GM19023 (cell line): ENCODE results near the gene ATP6V0E2.
A peak's percentile ranks its signal among the peaks of the same experiment; 100 is the strongest.

Experiments
- ATAC-seq: cut with Tn5 transposase; IDR thresholded peaks from one replicate; pipeline ENCODE4 v1.9.1; 2021; ENCODE audit warnings: mild to moderate bottlenecking, moderate library complexity; ENCODE audit not compliant: unreplicated experiment

Gene ATP6V0E2

DNA sequence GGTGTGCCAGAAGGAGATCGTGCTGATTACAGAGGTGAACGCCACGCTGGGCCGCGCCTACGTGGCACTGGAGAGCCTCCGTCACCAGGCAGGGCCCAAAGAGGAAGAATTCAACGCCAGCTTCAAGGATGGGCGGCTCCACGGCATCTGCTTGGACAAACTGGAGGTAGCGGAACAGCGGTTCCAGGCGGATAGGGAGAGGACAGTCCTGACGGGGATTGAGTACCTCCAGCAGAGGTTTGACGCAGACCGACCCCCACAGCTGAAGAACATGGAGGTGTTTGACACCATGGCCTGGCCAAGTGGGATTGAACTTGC lies 12.1 kb upstream of the ATP6V0E2 start:
- no peak for ATAC-seq

DNA sequence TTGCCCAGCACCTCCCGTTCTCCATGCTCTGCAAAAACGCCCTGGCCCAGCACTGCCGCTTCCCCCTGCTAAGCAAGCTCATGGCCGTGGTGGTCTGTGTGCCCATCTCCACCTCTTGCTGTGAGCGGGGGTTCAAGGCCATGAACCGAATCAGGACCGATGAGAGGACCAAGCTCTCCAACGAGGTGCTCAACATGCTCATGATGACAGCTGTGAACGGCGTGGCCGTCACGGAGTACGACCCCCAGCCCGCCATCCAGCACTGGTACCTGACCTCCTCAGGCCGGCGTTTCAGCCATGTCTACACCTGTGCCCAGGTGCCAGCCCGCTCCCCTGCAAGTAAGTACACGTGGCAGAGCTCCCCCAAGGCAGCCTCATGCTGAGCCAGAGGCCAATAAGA lies 11.6 kb upstream of the ATP6V0E2 start:
- ATAC-seq: no peak

DNA sequence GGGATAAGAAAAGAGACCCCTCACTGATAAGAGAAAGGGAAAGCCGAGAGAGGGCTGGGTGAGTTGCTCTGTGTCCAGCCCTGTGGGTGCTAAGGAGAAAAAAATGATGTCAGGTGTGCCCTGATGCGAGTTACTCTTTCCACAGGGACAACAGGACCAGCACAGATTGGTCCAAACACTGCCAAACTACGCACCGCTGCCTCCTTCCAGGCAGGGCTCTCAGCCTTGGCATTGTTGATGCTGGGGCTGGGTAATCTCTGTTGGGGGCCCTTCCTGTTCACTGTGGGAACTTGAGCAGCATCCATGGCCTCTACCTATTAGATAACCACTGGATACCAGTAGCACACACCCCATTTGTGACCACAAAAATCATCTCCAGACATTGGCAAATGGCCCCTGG lies 10.3 kb upstream of the ATP6V0E2 start:
- ATAC-seq: no peak

DNA sequence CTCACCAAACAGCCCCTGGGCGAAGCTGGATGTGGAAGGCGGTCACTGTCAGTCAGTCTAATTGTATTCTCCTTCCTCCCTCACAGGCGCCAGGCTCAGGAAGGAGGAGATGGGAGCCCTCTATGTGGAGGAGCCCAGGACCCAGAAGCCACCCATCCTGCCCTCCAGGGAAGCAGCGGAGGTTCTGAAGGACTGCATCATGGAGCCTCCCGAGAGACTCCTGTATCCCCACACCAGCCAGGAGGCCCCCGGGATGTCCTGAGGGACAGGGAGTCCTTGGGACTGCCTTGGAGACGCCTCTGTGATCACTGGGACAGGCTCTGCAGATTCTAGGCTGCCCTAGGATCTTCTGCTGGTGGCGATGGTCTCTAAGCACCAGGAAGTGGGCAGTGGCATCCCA lies 9.7 kb upstream of the ATP6V0E2 start:
- no peak for ATAC-seq

DNA sequence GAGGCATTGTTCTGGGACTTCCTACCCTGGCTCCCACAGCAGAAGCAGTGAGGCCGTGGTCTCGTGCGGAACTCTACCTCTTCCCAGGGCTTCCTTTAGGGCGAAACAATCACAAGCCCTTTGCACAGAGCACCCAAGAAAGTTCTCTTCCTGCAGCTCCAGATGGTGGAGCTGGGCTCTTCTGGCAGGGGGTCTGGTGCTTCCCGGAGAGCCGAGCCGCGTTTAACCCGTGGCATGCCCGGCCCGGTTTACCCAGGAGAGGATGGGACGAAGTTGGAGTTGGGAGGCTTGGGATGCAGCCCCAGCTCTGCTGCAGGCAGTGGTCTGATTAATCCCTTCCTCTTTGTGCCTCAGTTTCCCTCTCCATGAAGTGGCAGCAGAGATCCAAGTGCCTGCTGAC lies 9.0 kb upstream of the ATP6V0E2 start:
- ATAC-seq: no peak

DNA sequence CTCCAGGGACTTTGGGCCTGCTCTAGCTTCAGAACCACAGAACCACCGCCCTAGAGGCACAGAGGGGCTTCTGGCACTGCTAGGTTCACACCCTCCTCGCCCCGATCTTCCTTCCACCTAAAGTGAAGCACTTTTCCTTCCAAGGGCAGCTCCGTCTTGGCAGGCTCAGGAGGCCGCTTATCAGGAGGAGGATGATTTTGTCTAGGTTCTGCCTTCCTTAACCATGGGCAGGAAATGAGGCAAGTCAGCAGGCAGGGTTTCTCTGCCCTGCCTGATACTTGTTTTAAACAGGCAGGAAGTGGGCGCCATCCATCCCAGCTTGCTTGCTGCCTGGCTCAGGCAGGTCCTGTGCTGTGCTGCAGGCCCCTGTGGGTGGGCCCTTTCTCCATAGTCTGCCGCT lies 8.3 kb upstream of the ATP6V0E2 start:
- ATAC-seq: no peak

DNA sequence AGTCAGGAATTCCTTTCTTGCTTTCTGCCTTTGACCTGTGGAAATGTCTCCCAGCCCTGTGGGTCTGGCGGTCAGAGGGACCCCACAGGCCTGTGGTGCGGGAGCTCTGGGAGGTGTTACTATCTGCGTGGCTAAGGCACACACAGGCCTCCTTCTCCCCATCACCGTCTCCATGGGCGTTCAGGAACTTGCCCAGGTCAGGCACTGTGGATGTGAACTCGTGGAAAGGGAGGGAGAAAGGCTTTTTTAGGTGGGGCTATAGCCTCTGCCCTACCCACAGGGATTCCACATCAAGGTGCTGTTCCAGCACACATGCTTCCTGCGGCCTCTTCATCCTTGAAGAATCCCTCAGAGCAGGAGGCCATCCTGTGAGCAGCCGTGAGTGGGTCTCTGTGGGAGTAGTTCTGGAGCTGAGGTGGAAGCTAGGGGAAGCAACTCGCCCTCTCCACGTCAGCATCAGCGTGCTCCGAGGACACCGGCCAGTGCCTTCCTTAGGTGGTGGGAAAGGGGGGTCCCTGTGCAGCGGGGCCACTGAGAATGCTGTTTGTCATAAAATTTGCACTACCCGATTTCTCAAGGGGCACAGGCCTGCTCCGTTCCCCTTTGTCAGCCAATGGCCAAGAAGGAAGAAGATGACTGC lies 7.5 kb upstream of the ATP6V0E2 start:
- ATAC-seq: no peak

DNA sequence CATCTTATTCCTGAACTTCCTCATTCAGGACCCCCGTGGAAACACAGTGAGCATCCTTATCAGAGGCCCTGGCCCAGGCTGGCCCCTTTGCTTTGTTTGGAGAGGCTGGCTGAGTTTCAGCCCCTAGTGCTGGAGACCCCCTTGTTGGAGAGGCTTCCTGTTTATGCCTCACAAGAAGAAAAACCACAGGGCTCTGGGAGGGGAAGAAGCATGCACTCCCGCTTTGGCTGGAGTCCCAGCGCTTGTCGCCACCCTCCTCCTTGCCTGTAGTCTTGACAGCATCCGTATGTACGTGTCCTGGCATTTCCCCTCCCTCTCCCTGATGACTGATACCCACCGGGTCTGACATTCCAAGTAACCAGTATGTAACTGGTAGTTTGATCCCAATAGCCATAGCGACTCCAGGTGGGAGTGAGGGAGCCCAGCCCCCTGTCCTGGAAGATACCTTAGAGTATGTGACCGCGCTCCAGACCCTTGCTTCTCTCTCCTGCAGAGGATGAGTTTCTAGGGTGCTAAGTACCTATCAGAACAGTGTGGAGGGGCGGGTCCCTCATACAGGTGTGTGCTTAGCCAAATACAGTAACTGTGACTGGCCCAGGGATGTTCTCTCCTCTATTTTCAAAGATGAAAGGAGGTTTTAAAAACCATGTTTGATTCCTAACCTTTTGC lies 6.9 kb upstream of the ATP6V0E2 start:
- no peak for ATAC-seq

DNA sequence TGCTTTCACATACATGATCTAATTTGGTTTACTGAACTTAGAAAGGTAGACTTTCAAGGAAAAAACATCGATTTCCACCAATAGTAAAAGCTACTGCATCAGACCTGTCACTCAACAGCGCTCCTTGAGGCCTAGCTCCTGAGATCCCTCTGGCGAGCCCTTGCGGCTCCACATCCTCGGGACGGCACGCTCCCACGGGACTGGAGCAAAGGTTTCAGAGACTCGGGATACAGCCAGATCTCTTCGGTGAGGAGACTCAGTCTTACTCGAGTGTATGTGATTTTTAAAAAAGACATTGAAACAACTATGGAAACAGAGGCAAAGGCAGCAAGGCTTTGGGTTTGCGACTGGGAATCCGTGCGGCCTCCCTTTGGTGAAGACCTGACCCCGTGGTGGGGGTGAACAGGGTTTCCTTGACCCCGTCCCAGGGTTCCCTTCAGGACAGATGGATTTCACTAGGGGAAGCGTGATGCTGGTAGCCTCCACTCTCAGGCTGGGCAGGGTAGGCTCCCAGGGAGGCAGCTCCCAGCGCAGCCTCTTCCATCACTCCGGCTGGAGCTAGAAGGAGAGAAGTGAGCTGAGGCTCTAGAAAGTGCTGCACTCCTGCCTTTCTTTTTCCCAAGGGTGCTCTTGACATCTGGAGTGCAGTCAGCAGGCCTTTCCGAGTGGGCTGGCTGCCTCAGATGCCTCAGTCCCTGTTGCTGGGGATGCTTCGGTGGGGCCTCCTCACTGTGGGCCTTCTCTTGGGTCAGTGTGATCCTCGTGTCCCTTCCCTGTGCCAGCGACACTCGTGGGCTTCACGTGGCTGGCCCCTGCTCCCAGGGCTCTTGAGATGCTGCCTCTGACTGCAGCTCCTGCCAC lies 5.8 kb upstream of the ATP6V0E2 start:
- ATAC-seq: no peak

DNA sequence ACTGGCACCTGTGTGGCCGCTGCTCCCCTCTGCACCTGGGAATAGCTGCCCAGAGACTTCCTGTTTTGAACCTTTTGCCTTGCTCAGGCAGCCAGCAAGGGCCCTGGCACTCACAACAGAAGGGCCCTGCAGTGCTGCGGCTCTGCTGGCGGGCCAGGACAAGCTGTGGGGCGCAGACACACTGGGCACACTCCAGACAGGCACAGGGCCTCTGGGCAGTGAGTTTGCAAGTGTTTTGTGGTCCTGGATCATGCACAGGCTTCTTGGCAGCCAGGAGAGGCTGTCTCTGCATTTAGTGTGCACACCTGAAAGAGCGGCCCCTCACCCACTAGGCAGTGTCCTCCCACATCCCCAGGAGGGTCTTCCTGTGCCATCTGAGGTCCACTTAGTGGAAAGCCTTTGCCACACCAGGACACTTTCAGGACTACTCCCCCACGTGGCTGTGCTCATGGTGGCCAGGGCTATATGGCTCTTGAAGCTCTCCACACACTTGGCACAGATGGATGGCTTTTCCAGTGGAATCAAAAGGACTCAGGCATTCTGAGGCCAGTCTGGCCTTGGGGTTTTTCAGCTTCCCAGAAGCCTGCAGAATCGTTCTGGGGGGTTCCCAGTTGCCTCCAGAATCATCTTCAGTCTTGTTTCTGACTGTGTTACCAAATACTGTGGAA lies 5.0 kb upstream of the ATP6V0E2 start:
- no peak for ATAC-seq

DNA sequence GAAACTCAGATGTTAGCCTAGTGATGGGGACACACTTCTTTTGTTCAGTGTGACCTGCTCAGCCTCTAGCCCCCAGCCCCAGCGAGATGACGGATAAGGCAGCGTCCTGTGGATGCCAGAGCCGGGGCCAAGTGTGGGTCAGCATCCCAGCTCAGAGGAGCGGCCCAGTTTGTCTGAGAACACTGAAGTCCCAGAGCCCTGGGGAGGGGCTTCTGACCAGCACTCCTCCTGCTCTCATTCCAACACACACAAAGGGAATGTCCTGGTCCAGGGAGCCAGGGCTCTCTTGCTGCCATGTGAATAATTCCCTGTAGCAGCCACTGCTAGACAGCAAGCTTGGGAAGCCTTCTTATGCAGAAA lies 4.5 kb upstream of the ATP6V0E2 start:
- no peak for ATAC-seq

DNA sequence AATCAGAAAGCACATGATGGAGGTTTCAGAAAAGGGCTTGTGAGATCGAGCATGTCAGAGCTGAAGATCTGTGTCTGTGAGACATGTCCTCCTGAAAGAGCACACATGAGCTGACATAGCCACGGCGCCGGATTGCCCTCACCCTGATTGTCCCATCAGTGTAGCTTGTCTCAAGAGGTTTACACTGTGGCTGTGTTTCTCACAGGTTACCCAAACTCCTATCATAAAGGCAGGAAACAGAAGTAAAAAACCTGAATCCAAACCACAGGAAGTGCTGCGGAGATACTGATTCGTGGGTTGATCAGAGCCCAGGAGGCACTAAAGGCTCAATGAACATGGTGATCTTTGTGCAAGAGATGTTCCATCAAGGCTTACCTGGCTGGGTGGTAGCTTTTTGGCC lies 3.9 kb upstream of the ATP6V0E2 start:
- ATAC-seq: no peak

DNA sequence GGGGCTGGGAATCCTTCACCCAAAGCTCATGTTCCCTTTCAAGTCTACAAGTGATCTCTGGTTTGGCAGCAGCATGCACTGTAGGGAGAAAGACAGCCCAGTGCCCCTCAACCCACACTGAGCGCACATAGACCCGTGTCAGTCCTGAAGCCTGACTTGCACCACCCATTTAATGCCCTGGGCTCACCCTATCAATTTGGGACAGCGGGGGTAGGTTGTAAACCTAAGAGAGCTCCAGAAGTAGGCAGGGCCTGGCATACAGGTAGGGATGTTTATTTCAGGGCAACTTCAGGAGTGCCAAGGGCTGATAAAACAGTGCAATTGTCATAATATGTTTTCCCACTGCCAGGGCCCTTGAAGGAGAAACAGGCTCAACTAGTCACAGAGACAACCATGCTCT lies 3.5 kb upstream of the ATP6V0E2 start:
- ATAC-seq: no peak

DNA sequence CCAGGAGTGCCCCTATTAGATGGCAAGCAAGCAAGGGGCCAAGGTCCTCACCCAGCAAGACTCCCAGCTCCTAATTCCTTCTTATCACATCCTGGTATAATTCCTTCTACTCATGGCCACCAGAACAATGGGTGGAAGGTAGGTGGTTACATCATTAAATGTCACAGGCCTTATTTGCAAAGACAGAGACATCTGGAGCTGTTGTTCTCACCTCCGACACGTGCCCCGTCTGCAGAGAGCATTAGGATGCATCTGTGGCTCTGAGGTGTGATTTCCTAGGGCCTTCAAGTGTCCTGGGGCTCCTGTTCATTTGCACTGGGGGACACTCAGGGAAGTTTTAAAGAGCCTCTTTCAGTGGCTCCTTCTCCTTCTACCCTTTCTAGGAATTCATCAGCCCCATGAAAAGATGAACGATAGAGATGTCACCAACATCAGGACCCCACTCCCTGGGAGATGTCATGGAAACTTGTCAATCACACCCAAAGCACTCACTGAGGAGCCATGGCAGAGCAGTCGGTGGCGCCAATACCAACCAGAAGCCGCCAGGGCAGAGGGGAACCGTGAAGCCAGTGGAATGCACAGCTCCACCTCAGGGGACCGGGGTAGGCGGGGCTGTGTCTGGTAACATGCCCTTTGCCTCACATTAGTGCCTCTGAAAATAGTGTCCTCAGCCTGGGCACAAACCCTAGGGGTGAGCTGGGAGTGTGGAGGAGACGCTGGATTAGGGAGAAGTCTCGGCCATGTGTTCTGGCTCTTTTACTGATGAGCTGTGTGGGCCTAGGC lies 2.9 kb upstream of the ATP6V0E2 start:
- ATAC-seq: no peak

DNA sequence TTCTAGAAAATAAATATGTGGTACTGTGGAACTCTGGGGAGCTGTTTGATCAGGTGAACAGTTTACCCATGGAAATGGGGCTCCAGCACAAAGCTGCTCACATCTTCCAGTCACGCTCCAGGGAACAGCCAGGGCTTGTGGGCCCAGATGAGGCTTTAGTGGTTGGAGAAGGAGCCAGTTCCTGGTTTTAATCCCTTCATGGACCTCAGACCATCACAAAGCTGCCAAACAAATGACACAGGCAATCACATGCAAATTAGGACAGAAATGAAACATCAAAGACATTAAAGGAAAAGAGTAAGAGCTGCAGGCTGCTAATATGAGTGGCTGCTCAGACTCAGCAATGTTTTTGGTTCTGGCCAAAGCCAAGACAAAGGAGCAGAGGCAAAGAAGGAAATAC lies 2.2 kb upstream of the ATP6V0E2 start:
- no peak for ATAC-seq

DNA sequence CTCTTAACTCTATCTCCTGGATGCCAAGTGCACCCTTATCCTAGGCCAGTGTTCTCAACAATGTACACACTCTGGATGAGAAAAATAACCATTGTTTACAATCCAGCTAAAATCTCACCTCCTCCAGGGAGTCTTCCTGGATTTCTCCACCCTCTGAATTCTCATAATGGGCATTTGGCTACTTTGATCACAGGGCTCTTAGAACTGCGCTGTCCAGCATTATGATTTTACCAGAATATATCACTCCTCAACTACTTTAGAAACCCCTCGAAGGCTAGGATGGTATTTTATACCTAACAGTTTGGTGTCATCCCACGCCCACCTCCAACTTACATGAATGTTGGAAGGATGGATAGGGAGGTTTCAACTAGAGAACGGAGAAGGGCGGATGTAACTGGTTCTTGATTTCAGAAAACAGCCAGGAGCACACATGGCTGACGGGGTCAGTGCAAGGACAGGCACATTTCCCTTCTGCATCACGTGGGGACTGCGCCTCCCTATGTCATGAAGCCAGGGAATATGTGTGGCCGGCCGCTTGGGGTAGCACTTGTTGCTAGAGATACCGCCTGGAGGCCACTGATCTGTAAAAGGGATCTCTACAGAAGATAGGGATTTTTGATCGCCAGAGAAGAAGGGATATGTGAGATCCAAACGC lies 1.2 kb upstream of the ATP6V0E2 start:
- ATAC-seq: no peak

DNA sequence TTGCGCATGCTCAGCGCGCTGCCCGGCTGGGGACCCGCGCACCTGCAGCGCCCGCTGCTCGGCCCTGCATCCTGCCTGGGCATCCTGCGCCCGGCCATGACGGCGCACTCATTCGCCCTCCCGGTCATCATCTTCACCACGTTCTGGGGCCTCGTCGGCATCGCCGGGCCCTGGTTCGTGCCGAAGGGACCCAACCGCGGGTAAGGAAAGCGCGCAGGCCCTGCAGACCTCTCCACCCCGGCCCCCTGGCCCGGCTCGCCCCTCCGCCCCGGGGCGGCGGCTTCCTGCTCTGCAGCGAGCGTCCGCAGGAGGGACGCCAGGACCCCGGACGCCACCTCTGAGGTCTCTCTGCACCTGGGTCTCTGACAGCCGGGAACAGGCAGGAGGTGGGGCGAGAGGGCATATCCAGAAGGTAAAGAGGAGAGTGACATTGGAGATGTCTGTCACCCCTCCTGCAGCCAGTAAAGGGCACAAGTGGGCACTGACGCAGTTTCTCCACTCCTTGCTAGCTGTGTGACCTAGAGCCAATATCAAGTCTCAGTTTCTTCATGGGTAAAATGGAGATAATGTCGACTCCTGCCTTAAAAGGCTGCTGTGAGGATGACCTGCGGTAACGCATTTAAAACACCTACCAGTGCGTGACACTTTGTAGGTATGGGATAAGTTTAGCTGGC lies 338 bp downstream of the ATP6V0E2 start:
- ATAC-seq: peak; percentile 32

DNA sequence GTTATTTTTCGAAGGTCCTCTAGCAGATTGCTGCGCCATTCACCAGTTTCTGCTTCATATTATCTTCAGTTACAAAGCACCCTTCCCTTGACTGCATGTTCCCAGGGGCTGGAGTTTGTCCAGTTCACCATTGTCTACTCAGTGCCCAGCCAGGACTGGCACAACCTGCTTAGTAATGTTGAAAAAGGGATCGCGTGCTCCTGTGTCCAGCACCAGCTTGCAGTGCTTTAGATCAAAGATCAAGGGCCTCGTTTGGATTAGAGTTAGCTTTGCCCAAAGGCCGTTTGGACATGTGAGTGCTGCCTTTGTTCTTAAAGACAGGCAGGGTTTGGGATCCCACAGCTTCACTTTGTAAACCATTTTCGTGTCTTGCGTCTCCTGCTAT lies 867 bp downstream of the ATP6V0E2 start:
- no peak for ATAC-seq

DNA sequence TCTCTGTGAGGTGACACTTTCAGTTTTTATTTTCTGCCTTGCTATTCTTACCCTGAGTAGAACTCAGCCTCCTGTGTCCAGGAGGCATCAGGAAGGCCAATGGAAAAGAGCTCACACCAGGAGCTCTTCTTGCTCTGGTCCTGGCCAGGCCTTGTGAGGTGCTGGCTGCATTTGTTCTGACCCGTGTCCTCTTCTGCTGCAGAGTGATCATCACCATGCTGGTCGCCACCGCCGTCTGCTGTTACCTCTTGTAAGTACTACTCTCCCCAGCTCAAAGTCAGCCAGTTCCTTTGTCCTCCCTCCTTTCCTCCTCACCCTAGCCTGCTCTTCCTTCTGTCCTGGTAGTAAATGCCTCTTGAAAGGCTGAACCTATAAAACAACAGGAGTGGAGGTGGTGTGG lies 1.6 kb downstream of the ATP6V0E2 start:
- ATAC-seq: no peak
